Nephron progenitor cell (in vitro differentiated cells): Measurements from ENCODE around the gene LAMA1.
A peak's percentile ranks its signal among the peaks of the same experiment; 100 is the strongest.

Experiments used
- DNase-seq: peaks from one replicate; pipeline ENCODE4 v3.0.0; 2021
- H3K27ac Mint-ChIP-seq: 2 replicates; pipeline ENCODE4 v1.8.0; 2021; ENCODE audit warnings: mild to moderate bottlenecking, moderate library complexity, mixed read lengths
- H3K27me3 Mint-ChIP-seq: 2 replicates; pipeline ENCODE4 v1.8.0; 2021; ENCODE audit warnings: mild to moderate bottlenecking, low read depth, mixed read lengths; ENCODE audit not compliant: poor library complexity
- H3K36me3 Mint-ChIP-seq: 2 replicates; pipeline ENCODE4 v1.8.0; 2021; ENCODE audit warnings: low read depth, mixed read lengths
- H3K4me1 Mint-ChIP-seq: 2 replicates; pipeline ENCODE4 v1.8.0; 2021; ENCODE audit warnings: mixed read lengths
- H3K4me3 Mint-ChIP-seq: 2 replicates; pipeline ENCODE4 v1.8.0; 2021; ENCODE audit warnings: mild to moderate bottlenecking, moderate library complexity, mixed read lengths
- H3K9me3 Mint-ChIP-seq: 2 replicates; pipeline ENCODE4 v1.8.0; 2021; ENCODE audit warnings: mild to moderate bottlenecking, moderate library complexity, mixed read lengths
- CTCF ChIP-seq: fragments of 200-600 bp; sonication (generic); IDR thresholded peaks from 2 replicates; pipeline ENCODE4 v1.5.0; 2021; ENCODE audit warnings: antibody characterized with exemption

LAMA1 gene

GRCh38 chr18:7038330-7038851 is 79.2 kb downstream of the LAMA1 start:
- H3K36me3 Mint-ChIP-seq, result peaks cover 58% of the 10 kb centered on the region
- peak overlapping the region; percentile 3 for H3K27ac Mint-ChIP-seq
- H3K9me3 Mint-ChIP-seq, result no peaks in the 10 kb centered on the region
- H3K27me3 Mint-ChIP-seq, result peaks cover 2% of the 10 kb centered on the region
- DNase-seq, result peak; percentile 69
- no peak overlapping the region for H3K4me3 Mint-ChIP-seq
- TF ChIP-seq CTCF, result peak; percentile 63
- H3K4me1 Mint-ChIP-seq, result peaks cover 13% of the 10 kb centered on the region

DNA sequence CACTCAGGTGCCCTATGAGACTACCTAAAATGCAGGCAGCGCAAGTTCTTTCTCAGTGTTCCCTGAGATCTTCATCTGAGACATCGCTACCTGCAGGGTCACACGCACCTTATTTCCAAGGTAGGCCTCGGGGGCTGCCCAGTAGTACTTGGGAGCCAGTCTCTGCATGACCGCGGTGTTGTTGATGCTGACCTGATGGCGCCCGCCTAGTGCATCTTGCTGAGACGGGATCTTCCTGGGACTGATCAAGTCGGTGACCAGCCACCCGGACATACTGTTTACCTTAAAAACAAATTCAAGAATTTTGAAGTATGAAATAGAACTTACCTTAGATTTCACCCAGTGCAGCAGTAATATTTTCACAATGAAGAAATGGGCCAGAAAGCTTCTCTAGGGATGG is 80.1 kb downstream of the LAMA1 start:
- no peak overlapping the region for H3K4me3 Mint-ChIP-seq
- no peak for DNase-seq
- peaks cover 13% of the 10 kb centered on the region for H3K4me1 Mint-ChIP-seq
- peaks cover 64% of the 10 kb centered on the region for H3K36me3 Mint-ChIP-seq
- TF ChIP-seq CTCF, result no peak
- peaks cover 2% of the 10 kb centered on the region for H3K27me3 Mint-ChIP-seq
- H3K9me3 Mint-ChIP-seq, result no peaks in the 10 kb centered on the region
- no peak overlapping the region for H3K27ac Mint-ChIP-seq

DNA sequence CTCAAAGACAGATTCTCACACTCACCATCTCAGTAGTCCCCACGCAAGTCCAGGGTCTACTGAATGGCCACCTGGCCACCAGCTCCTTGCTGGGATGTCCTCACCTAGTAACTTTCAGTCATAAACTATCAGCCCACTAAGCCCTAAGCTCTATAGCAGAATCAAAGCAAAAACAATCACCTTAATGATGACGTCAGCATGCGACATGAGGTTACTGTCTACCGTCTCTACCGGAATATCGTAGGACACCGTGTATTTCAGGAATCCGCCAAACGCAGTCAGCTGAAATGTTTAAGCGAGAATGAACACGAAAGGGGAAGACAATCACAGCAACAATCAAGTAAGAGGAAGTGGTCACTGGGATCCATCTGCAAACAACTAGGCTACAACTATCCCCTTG is 81.8 kb downstream of the LAMA1 start:
- Mint-ChIP-seq H3K27ac (no peak overlapping the region), H3K27me3 (peaks cover 2% of the 10 kb centered on the region), H3K36me3 (peaks cover 57% of the 10 kb centered on the region), H3K4me1 (peaks cover 13% of the 10 kb centered on the region), H3K4me3 (no peak overlapping the region), H3K9me3 (no peaks in the 10 kb centered on the region)
- no peak for TF ChIP-seq CTCF
- DNase-seq, result no peak

- peak overlapping the region; percentile 8 for H3K27ac Mint-ChIP-seq
- peaks cover 2% of the 10 kb centered on the region for H3K27me3 Mint-ChIP-seq
- H3K4me1 Mint-ChIP-seq, result peaks cover 13% of the 10 kb centered on the region
- no peak overlapping the region for H3K4me3 Mint-ChIP-seq
- H3K9me3 Mint-ChIP-seq, result no peaks in the 10 kb centered on the region
- TF ChIP-seq CTCF, result no peak
- peaks cover 52% of the 10 kb centered on the region for H3K36me3 Mint-ChIP-seq
- no peak for DNase-seq
Measured at GRCh38 chr18:7034924-7035323, 82.7 kb downstream of the LAMA1 start.

DNA sequence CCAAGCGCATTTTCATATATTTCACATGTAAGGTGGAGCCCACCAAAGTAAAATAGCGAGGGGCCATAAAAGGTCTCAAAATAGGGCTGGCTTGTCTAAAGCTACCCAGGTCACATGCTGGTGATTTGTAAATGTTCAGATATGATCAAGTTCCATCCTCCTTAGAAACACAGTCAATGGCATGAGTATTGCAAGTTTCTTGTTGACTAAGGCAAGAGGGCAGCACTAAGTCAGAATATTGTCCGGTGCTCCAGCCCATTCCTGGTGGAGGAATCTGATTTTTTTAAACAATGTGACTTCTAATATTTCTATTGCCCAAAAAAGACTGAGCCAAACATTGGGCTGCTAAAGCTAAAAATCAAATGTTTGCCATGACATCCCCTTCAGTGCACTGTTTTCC is 85.1 kb downstream of the LAMA1 start:
- no peaks in the 10 kb centered on the region for H3K9me3 Mint-ChIP-seq

More for the DNA sequence above, 85.1 kb downstream of the LAMA1 start:
- TF ChIP-seq CTCF, result no peak
- Mint-ChIP-seq H3K4me1 (no peaks in the 10 kb centered on the region), H3K4me3 (no peak overlapping the region), H3K36me3 (peaks cover 51% of the 10 kb centered on the region), H3K27me3 (no peaks in the 10 kb centered on the region), H3K27ac (peak overlapping the region; percentile 39)
- no peak for DNase-seq
